Right forelimb (tissue), 1 donor: ENCODE results near the gene FAM89B.

Source experiments
- DNase-seq: peaks from one replicate; pipeline ENCODE4 v3.0.0-alpha.2; 2018

FAM89B gene

DNA sequence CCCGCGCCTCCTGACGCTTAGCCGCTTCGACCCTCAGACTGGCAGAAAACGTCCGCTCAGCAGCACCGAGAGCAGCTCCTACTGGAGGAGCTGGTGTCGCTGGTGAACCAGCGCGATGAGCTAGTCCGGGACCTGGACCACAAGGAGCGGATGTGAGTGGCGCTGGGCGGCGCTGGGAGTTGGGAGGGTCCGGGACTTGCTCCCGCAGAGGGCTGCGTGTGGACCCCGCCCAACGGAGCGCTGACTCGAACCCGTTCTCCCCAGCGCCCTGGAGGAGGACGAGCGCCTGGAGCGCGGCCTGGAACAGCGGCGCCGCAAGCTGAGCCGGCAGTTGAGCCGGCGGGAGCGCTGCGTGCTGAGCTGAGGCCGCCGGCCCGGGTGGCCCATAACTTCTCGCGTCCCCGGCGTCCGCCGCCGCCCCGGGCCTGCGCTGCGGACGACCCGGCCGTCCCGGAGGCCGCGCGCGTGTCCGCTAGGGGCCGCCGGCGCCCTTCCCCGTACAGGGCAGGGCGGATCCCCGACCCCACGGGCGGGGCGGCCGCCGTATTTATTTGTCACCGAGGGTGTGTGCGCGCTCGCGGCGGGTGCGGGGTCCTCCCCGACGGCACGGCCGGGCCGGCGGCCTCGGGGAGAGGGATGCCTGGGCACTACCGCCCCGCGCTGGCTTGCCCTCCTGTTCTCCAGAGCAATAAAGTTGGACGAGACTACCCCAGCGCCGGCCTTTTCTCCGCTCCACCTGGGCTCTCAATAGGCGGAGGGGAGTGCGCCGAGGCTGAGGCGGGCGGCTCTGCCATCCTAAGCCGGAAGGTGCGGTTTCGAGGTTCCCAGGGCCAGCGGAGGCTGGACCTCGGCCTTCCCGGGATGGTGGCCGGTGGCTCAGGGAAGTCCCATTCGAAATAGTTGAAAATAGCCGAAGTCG, 19.9 kb downstream of the FAM89B start:
- DNase-seq, result peak; percentile 68

DNA sequence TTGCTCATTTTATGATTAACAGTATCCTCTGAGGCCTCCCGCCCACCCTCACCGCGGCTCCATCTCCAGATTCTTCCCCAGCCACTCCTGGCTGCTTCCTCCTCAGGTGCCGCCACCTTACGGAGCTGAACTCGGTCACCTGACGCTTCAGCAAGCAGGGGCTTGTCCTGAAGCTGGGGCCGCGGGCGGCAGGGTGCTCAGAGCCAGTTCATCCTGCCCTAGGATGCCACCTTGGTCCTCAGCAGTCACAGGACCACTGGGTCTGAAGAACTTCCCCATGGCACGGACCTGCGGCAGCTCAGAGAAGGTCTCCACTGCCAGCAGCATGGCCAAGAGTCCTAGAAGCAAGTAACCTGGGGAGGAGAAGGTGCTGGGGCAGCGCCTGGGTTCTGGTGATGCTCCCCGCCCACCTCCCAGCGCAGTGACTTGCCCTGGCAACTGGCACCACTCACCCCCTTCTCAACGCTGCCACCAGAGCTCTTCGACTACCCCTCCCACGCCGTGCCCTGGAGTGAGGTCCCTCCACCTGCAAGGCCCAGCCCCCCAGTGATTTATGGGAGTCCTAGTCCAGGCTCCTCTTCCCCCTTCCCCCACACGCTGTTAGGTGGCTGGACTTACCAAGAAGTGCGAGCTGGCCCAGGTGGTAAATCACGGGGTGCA, 20.6 kb downstream of the FAM89B start:
- no peak for DNase-seq

DNA sequence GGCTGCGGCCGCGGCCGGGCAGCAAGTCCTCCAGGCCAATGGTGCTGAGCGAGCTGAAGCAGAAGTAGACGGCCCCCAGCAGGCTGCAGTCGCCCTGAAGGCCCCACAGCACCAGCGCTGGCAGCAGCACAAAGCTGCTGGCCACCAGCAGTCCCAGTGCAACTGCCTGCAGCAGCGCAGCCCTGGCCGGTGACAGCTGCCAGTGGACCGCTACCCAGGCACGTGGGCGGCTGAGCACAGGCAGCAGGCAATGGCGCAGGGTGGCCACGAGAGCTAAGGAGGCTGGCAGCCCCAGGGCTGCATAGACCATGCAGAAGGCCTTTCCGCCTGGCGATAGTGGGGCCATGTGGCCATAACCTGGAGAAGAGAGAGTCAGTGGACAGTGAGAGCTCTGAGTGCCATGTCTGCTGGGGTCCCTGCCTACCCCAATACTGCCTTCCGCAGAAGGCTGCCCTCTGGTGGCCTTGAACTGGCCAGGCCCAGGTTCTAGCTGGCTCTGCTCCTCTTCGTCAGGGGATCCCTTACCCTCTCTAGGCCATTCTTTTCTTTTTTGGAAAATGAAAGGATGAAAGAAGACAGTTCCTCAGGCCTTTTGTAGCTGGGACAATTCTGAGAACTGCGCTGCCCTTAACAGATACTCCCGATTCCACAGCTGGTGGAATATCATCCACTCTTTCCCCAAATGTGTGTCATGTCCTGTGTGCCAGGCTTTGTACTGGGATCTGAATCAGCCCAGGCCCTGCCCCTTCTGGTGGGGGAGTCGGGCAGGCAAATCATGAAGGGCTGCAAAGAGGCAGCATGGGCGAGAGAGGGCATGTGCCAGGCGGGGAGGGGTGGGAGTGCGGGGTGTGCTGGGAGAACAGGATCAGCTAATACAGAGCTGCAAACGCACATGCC, 21.4 kb downstream of the FAM89B start:
- no peak for DNase-seq

DNA sequence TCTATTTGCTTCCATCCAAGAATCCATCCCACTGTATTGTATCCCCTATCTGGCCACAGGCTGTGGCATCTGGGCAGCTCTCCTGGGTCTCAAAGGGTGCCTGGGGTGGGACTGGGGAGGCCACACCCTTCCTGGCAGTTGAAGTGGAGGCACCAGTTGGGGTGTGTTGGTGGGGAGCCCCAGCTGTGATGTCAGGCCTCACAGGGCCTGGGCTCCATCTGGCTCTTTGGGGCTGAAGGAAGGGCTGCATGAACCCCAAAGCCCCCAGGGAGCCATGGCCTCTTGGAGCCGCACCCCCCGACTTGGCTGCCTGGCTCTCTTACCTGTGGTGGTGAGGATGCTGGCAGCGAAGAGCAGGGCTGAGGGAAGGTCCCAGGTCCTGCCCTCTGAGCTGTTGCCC, 22.8 kb downstream of the FAM89B start:
- DNase-seq, result no peak

DNA sequence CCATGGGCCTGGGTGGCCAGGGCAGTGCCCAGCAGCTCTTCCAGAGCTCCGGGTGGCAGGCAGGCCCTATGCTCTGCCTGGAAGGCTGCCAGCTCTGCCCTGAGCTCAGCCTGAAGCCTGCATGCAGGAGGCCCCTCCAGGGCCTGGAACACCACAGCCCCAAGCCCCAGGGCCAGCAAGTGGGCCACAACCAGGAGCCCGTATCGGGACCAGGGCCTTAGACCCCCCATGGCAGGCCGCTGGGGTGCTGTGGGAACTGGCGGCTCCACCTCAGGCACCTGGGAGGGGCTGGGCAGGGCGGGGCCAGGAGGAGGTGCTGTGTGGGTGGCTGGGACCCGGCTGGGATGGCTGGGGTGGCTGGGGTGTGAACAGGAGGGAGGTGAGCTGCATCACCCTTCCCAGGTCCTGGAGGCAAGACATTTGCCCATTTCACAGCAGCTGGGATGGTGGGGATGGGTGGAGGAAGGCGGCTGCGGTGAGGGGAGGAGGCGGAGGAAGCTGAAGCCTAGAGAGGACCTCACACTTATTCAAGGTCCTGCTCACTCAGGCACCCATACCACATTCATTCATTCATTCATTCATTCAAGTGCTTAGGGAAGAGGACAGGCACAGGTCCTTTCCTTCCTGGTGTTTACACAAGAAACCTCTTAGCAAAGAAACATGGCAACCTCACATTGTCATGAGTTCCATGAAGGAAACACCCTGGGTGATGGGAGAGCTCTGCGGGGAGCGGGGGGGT, 23.4 kb downstream of the FAM89B start, which contains the start of gene KCNK7:
Gene KCNK7 (minus strand): TSS at position 258 of the 739 bp plus-strand sequence. CDS start 28 bp downstream, at position 230.
- no peak for DNase-seq

DNA sequence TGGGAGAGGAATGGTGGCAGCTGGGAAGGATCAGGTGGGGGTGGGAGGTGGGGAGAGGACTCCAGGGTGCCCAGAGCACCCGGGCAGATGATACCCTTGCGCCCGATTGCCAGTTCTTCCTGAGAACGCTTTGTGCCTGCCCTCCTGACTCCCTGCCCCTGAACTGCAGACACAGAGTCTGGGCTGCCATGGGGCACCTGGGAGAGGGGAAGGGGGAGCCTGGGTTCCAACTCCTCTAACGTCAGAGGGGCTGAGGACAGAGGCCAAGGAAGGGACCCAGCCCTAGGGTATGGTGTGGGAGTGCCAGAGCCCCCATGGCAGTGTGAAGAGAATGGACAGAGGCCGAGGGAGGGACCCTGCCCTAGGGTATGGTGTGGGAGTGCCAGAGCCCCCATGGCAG, 24.2 kb downstream of the FAM89B start:
- no peak for DNase-seq

DNA sequence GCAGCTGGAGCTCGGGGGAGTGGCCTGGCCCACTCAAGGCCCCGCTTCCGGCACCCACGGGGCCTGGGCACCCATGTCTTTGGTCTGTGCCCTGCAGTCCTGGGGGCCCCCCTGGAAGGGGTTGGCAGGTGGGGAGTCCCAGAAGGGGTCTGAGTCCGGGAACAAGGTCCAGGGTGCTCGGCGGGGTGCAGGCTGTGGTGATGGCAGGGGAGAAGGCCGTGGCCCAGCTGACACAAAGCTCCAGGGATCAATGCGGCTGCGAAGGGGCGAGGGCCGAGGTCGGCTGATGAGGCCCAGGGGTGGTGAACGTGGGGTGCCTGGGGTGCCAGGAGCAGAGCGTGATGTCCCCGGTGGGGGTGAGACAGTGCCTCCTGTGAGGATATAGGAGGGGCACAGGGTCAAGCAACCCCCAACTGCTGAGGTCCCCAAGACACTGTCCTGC, 25.9 kb downstream of the FAM89B start:
- no peak for DNase-seq

DNA sequence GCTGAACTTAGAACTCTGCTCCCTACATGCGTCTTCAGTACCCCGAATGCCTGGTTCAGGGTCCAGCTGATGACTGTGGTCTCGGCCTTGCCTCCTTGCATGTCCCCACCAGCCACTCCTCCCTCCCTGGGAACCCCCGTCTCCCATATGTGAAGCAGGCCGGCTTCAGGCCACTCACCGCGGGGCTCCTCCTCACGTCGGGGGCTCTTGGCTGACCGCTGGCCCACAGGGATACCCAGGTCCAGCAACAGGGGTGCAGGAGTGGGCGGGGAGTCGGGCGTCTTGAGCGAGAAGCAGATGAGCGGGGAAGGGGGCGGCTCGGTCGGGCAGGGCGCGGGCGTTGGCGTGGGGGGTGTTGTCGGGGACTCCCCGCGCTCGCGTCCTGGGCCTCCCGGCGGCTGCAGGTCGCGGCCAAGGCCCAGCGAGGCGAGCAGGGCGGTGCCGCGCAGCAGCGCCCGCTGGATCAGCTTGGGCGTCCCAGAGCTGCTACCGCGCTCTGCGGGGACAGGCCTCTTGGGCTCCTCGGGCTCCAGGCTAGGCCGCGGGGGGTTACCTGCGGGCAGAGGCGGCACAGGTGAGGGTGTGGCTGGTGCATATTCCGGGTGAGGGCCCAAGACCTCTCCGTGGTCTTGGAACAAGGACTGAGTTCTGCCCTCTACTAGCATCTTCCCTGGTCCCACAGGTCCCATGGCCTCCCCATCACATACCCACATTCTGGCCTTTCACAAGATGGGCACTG, 27.0 kb downstream of the FAM89B start:
- DNase-seq, result no peak

DNA sequence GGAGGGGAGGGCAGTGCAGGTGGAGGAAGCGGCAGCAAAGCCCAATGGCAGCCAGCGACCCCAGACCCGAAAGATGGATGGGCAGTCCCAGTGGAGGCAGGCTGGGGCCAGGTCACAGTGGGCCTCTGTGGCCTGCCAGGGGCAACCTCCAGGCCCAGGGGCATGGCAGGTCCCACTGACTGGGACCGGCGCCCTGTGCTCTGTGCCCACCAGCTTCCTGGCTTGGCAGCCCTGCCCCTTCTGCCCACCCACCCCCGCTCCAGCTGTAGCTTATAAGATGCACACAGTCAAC, 27.6 kb downstream of the FAM89B start:
- no peak for DNase-seq

DNA sequence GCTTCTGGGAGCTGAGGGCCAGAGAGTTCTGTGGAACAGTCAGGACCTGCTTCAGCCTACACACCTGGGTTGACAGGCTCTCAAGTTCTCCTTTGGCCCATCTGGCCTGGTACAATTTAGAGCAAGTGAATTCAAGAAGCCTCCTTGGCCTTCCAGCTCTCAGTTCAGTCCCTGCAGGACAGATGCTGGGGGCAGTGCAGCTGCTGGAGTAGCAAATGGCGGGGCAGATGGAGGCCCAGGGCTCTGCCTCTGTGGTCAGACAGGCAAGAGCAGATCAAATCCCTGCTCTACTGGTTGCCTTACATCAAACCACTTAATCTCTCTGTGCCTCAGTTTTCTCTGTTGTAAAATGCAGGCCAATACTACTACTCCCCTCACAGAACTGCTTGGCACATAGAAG, 31.9 kb downstream of the FAM89B start:
- DNase-seq, result no peak

DNA sequence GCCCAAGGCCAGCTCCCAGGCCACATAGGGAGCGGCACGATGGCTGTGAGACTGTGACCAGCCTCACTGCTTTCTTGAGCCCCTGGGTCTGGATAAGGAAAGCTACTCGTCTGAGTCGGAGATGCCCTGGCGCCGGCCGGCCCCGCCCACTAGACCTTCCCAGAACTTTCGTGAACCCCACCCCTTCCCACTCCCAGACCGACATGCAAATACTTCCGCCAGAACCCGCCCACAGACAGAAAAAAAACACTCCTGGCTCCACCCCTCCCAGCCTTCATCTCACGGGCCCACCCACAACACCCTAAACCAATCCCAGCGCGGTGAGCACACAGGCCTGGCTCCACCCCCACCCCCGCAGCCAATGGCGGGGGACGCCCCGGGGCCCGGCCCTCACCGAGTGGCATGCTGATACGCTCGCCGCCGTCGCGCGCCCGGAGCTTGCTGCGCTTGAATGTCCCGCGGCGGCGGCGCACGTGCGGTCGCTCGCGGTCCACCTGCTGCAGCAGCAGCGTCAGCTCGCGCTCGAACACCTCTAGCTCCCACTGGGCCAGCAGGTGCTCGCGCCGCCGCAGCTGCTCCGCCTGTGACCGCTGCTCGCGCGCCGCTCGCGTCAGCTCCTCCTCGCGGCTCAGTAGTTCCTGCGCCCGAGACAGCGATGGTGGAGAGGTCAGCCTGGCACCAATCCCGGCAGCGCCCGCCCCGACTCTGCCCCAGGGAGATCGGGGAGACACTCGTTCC, 34.7 kb downstream of the FAM89B start:
- peak; percentile 96 for DNase-seq

DNA sequence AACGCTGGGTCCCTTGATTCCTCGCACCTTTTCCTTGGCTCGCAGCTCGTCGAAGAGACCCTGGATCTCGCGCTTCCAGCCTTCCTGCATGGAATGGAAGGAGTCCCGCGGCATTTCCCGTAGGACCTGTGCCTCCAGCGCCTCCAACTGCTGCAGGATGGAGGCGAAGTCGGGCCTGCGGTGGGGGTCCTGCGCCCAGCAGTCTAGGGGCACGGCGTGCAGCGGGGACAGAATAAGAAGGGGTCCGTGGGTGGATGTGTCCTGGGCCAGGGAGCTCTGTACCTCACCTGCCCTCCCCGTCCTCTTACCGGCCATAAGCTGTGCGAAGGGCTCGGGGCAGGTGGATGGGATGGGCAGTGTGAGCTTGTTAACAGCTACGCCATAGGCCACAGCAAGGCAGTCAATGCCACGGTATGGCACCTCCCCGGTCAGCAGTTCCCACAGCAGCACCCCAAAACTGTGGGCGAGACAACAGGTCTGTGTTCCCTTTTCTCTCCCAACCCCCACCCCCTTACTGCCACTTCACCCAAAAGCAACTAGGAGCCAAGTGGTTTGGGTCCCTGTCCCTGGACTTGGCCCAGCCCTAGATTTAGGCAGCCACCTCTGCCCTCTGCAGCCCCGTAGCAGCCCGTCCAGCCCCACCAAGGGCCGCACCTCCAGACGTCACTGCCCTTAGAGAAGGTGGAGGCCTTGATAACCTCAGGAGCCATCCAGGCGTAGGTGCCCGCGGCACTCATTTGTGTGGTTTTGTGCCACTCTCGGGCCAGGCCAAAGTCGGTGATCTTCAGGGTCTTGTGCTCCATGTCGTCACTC, 35.5 kb downstream of the FAM89B start:
- no peak for DNase-seq

DNA sequence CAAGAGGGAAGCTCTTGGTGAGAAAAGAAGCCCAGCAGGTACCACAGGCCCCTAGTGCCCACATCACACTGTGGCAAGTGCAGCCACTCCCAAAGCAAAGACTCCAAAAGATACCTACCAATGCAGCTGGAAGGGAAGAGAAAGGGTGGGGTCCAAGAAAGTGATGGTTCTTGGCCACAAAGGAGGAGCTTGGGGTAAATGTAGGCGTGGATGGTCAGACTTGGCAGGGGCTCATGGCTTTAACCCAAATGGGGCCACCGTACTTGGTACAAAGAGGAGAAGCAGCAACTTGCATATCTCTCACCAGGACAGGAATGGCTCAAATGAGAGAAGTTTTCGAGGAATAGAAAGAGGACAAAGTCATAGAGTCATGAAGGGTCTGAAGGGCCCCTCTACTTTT, 36.9 kb downstream of the FAM89B start:
- no peak for DNase-seq

DNA sequence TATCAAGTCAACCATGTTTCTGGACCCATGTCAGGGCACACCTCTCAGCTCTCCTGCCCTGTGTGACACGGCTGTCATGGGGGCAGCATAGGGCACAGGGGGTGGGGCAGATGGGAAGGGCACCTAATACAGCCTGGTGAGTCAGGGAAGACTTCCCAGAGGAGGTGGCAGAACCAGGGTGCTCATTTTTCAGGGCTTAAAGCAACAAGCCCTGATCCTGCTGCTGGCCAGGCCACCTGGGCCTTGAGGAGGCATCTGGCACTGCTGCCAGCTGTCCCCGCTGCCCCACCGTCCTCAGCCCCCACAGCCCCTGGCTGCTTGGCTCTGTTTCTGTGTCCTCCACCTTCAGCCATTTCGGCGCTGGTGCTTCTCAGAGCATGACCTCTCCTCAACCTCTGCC, 37.3 kb downstream of the FAM89B start:
- DNase-seq, result no peak

DNA sequence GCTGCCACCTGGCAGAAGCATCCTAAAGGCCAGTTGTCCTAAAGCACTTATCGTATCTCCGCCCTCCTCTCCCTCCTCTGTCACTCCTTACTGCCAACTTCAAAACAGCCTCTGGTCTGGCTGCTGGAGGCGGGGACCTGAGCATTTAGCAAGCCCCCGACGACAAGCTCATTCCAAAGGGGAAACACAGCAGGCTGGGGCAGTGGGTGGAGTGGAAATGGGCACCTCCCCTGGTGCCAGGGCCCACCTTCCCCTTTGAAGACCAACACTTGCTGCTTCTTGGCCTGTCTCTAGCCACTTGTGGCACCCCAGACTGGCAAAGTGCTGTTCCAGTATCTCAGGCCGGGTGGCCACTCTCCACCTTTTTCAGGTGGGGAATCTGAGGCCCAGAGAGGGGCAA, 38.1 kb downstream of the FAM89B start:
- no peak for DNase-seq

DNA sequence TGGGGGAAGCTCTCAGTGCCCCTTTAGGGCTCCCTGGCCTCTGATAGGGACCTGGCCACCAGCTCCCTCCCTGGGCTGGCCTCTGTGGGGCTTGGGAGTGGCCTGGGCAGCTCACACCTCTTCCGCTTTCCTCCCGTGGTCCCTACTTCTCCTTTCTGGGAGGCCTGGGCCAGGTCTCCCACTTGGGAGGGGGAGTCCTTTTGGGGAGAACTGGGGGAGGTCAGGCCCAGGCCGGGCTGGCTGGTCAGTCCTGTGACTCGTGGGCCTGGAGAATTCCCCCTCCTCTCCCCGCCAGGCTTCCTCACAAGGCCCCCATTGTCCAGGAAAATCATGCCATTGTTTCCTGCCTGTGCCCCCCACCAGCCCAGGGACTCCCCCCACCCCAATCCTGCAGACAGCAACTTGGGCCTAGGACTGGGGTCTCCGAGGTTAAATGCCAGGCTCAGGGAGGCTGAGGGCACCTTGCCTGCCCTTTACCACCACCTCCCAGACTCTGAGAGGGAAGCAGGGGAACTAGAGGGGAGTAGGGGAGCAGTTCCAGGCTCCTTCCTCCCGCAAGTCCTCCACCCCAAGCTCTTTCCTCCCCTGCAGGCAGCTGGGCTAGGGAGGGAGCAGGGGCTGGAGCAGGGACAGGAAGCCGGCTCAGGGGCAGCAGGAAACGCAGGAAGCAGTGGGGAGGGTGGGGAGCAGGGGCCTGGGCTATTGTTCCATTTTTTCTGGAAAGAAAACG, 38.9 kb downstream of the FAM89B start:
- DNase-seq, result no peak

DNA sequence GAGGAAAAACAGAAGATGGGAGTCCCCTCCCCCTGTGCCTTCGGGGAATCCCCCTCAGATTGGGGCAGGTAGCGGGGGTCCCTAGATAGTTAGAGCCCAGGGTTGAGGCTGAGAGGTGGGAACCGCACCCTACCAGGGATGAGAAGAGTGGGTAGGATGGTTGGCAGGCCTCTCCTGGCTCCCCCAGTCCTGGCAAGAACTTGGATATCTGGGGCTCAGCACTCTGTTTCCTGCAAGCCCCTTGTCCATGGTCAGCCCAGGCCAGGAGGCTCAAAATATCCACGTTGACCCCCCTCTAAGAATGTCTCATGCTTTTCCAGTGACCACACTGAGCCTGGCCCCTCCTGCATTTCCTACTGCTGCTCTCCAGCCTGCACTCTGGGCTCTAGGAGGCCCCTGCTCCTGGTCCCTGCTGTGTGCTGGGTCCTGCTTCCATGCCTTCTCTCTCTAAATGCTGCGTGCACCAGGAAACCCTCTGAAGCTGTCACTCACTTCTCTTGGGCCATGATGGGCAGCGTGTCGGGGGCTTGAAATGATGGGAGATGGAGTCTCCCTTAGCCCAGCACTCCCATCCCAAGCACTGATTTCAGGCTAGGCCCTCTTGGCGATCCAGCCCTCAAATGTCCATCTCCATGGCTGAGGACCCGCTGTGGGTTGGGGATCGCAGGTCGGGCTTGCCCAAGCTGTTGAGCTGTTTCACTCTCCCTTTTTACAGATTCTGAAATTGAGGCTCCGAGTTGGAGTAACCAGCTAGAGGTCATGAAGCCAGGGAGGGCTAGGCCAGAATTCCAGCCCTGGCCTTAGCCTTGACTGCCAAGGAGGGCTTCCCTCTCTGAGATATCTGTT, 39.6 kb downstream of the FAM89B start:
- DNase-seq, result no peak

DNA sequence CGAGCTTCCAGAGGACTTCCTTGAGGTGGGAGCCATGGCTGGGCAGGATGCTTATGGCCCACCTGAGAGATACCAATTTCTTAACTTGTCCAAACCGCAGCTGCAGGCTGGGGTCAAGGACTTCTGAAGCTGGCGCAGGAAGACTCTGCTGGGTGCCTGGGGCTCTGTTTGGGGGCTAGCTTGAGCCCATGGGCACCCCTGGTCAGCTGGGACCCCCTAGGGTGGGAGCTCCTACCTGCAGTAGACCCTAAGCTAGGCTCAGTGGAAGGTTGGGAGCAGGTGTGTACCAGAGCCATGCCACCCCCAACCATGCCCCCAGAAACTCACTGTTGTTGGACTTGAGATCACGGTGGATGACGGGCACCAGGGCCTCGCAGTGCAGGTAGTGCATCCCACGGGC, 40.4 kb downstream of the FAM89B start:
- DNase-seq, result no peak
